ENCODE data around the gene WIPI1. TPM values are rescaled to one million over a fixed set of nuclear protein-coding genes. Genes with fewer than 3 reads are reported as not detected.

The WIPI1 gene
- total RNA-seq, 1 experiment from 2014 or later: 29.3 TPM

DNA sequence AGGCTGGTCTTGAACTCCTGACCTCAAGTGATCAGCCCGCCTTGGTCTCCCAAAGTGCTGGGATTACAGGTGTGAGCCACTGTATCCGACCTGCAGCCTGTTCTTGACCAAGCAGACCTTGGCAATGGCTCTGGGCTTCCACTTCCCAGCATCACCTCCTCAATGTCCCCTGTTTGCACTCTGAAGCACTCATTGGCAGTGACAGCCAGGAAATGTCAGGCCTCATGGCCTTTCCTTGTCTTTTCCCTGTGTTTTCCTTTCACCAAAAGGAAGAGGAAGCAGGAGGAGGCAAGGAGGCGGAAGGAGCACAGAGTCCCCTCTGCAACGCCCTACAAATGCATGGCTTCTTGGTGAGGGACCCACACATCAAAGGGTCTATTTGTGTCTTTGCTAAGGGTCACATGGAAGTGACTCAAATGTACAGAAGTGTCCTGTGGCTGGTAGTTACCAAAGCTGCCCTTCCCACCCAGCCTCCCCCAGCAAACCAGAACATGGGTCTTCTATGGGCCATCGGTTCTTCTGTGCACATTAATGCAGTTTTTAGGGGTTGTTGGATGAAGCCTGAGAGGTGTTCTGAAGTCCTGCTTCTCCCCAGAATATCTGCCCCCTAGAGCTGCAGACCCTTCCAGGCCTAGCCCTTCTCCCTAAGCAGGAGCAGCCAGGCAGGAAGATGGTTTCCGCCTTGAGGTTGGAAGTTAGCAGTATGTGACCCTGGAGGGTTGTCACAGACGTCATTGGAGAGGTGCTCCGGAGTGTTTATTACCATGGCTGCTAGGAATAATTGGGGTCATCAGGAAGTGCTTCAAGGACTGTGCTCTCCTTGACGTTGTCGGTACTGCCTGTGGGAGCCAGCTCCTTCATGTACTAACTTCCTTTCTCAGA lies 60.8 kb downstream of the WIPI1 start (continued):
- TF ChIP-seq IRF2 (CRISPR knock-in tag; IDR thresholded peaks at IDR 0.05; ENCODE audit: borderline replicate concordance, low read depth) (no peak), ZNF671 (CRISPR knock-in tag; IDR thresholded peaks at IDR 0.05) (no peak), KAT7 (CRISPR knock-in tag; IDR thresholded peaks at IDR 0.05; ENCODE audit: borderline replicate concordance) (no peak), NR1H2 (CRISPR knock-in tag; IDR thresholded peaks at IDR 0.05) (no peak), SMAD3 (CRISPR knock-in tag; IDR thresholded peaks at IDR 0.05; ENCODE audit: borderline replicate concordance) (no peak), ETV6 (CRISPR knock-in tag; IDR thresholded peaks at IDR 0.05) (no peak)
- TF ChIP-seq, protein P1, sequence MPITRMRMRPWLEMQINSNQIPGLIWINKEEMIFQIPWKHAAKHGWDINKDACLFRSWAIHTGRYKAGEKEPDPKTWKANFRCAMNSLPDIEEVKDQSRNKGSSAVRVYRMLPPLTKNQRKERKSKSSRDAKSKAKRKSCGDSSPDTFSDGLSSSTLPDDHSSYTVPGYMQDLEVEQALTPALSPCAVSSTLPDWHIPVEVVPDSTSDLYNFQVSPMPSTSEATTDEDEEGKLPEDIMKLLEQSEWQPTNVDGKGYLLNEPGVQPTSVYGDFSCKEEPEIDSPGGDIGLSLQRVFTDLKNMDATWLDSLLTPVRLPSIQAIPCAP (CRISPR knock-in tag; IDR thresholded peaks at IDR 0.05): no peak
- TF ChIP-seq, protein P2, sequence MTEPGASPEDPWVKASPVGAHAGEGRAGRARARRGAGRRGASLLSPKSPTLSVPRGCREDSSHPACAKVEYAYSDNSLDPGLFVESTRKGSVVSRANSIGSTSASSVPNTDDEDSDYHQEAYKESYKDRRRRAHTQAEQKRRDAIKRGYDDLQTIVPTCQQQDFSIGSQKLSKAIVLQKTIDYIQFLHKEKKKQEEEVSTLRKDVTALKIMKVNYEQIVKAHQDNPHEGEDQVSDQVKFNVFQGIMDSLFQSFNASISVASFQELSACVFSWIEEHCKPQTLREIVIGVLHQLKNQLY (CRISPR knock-in tag; IDR thresholded peaks at IDR 0.05): no peak

DNA sequence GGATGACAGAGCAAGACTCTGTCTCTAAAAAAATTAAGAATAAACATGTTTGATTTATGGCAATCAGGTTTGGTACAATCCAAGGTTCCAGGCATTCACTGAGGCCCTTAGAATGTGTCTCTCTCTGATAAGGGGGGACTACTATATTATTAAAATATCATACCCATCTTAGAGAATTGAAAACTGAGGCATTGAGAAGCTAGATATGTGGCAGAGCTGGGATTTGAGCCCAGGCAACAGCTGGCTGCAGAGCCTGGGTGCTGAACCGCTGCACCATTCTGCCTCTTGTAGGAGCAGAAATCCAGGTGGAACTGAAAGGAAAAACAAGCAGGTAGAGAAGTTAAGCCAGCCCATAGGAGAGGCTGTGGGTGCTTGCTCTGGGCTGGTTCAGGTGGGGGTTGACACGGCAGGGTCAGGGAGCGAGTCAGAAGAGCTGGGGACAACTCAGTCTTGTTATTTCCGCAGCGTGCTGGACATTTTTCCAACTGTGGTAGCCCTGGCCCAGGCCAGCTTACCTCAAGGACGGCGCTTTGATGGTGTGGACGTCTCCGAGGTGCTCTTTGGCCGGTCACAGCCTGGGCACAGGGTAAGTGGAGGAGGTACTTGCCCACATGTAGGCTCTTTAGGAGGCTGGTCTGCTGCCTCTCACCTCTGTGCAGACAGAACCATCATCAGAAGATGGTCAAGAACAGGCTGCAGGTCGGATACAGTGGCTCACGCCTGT lies 62.5 kb downstream of the WIPI1 start:
- Mint-ChIP-seq H3K9me3 (peaks cover 5% of the 10 kb centered on the region; the same call in 1 of the 2 replicates), H3K27me3 (ENCODE audit: low read depth) (no peaks in the 10 kb centered on the region; the same call in 1 of the 2 replicates), H3K4me1 (peaks cover 11% of the 10 kb centered on the region), H3K27ac (no peak overlapping the region), H3K4me3 (no peak overlapping the region), H3K36me3 (peaks cover 6% of the 10 kb centered on the region)
- ATAC-seq (no peak), DNase-seq (ENCODE audit: low spot score) (no peak)
- ChIA-PET CTCF (no interaction called here), POLR2A (no interaction called here)
- TF ChIP-seq NFE2L1 (CRISPR knock-in tag; IDR thresholded peaks at IDR 0.05): no peak
- TF ChIP-seq MYBL2 (CRISPR knock-in tag; IDR thresholded peaks at IDR 0.05): no peak
- TF ChIP-seq, protein P3, sequence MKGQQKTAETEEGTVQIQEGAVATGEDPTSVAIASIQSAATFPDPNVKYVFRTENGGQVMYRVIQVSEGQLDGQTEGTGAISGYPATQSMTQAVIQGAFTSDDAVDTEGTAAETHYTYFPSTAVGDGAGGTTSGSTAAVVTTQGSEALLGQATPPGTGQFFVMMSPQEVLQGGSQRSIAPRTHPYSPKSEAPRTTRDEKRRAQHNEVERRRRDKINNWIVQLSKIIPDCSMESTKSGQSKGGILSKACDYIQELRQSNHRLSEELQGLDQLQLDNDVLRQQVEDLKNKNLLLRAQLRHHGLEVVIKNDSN (CRISPR knock-in tag; IDR thresholded peaks at IDR 0.05): no peak
- TF ChIP-seq, protein P4, sequence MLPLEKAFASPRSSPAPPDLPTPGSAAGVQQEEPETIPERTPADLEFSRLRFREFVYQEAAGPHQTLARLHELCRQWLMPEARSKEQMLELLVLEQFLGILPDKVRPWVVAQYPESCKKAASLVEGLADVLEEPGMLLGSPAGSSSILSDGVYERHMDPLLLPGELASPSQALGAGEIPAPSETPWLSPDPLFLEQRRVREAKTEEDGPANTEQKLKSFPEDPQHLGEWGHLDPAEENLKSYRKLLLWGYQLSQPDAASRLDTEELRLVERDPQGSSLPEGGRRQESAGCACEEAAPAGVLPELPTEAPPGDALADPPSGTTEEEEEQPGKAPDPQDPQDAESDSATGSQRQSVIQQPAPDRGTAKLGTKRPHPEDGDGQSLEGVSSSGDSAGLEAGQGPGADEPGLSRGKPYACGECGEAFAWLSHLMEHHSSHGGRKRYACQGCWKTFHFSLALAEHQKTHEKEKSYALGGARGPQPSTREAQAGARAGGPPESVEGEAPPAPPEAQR (CRISPR knock-in tag; IDR thresholded peaks at IDR 0.05): no peak
- TF ChIP-seq ZNF121 (CRISPR knock-in tag; IDR thresholded peaks at IDR 0.05): no peak
- no peak for TF ChIP-seq TCF7 (CRISPR knock-in tag; IDR thresholded peaks at IDR 0.05; ENCODE audit: low read depth)

DNA sequence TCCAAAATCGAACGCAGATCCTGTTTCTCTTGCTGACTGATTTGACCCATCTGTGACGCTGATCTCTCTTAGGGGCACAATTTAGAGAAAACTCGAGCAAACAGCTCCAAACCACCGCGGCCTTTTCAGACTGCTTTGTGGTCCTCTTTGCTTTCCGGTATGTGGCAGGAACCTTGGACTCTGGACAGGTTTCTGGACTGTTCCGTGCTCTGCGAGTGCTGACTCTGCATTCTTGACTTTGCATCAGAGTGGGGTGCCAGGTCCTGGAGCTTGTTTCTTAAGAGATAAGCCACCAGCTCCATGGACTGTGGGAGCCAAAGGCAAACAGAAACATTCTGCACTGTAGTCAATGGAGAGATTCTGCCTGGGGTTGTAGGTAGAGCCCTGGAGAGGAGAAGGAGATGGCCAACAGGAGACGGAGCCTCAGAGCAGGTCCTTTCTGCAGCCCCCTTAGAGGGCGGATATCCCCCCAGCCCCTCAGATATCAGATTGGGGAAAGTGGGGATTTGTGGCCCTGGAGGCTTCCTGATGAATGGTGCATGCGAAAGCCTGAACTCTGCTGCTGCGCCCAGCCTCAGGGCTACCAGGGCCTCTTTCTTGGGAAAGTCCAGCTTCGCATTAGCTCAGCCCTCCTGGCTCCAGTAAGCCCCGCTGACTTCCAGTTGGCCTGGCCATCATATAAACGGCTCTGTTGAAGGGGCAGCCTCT lies 65.6 kb downstream of the WIPI1 start:
- no peak for ATAC-seq
- peaks cover 5% of the 10 kb centered on the region; the same call in 1 of the 2 replicates for H3K9me3 Mint-ChIP-seq

More for the DNA sequence above, 65.6 kb downstream of the WIPI1 start:
- no peak for TF ChIP-seq ELF4 (CRISPR knock-in tag; IDR thresholded peaks at IDR 0.05; ENCODE audit: low read depth)
- TF ChIP-seq, protein P2 (CRISPR knock-in tag; IDR thresholded peaks at IDR 0.05): no peak
- H3K27me3 Mint-ChIP-seq (ENCODE audit: low read depth): no peaks in the 10 kb centered on the region; the same call in 1 of the 2 replicates
- peaks cover 6% of the 10 kb centered on the region for H3K36me3 Mint-ChIP-seq
- no peak overlapping the region for H3K27ac Mint-ChIP-seq
- no peaks in the 10 kb centered on the region for H3K4me1 Mint-ChIP-seq
- no peak for DNase-seq (ENCODE audit: low spot score)
- POLR2A ChIA-PET: no interaction called here
- CTCF ChIA-PET: no interaction called here
- H3K4me3 Mint-ChIP-seq: no peak overlapping the region

Measured in WTC11 (cell line).